Mononuclear cell (primary cell): ENCODE data around the gene SLC25A6. TPM values are rescaled to one million over a fixed set of nuclear protein-coding genes. Genes with fewer than 3 reads are reported as not detected.
A peak's percentile ranks its signal among the peaks of the same experiment; 100 is the strongest.
"Not testable (repeated sequence)": the region's sequence is repeated elsewhere in the genome, so short reads cannot be mapped to it uniquely, and the experiment has no call there.

Experiments used
- H3K27me3 ChIP-seq: 2 replicates; pipeline ENCODE4 v1.6.0; 2011; ENCODE audit warnings: low read length, control low read depth; ENCODE audit not compliant: insufficient read depth
- H3K4me1 ChIP-seq: 2 replicates; pipeline ENCODE4 v1.5.1; 2011; ENCODE audit warnings: mild to moderate bottlenecking, low read length, control low read depth; ENCODE audit not compliant: insufficient read depth
- H3K4me3 ChIP-seq: 2 replicates; pipeline ENCODE4 v1.5.1; 2011; ENCODE audit warnings: mild to moderate bottlenecking, low read length, moderate library complexity
- H3K9me3 ChIP-seq: 2 replicates; pipeline ENCODE4 v1.5.1; 2011; ENCODE audit warnings: low read depth, mild to moderate bottlenecking, control low read depth, low read length
- total RNA-seq: library from RNA; depleted of rRNA; stranded (reverse); fragments of >200 nt; gene quantifications from one replicate; pipeline ENCODE4 v1.2.3, GENCODE V29; 2012

SLC25A6 gene
- total RNA-seq, result 315 TPM

DNA sequence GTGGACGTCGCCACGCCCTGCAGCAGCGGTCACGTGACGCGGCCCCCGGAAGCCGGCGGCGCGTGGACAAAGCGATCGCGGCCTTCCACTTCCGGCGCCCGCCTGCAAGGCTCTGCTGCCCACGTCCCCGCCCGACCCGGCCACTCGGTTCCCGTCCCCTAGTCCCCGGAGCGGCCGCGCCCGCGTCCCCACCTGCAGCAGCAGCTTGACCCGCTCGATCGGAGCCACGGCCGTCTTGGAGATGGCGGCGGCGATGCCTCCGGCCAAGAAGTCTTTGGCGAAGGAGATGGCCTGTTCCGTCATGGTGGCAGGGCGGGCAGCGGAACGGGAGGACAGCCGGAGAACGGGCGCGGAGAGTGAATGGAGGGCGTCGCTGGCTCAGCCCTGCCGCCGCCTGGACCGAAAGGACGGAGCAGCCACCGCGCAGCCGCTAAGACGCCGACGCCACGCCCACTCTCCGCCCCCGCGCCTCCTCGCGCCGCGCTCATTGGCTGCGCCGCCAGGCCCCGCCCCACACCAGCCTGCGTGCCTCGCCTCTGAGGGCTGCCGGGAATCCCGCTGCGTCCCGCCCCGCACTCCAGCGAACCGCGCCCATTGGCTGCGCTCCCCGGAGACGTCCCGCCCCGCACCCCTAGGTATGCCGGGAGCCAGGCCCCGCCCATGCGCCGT, at the start of gene SLC25A6:
Gene SLC25A6, minus strand, starts transcription at position 407 of the 669 bp plus-strand sequence. Its CDS starts 104 bp downstream, at position 303.
- Histone ChIP-seq H3K27me3 (no peaks in the 10 kb centered on the region), H3K4me1 (peaks cover 41% of the 10 kb centered on the region), H3K9me3 (no peaks in the 10 kb centered on the region), H3K4me3 (peak within 1 kb of the TSS; percentile 98)

- H3K9me3 ChIP-seq, result no peaks in the 10 kb centered on the region
- H3K27me3 ChIP-seq, result no peaks in the 10 kb centered on the region
- H3K4me1 ChIP-seq, result no peaks in the 10 kb centered on the region
- H3K4me3 ChIP-seq, result no peak overlapping the region
These were observed 48.6 kb upstream of the SLC25A6 start for GRCh38 chrX:1440506-1440905.

- H3K4me1 ChIP-seq, result no peaks in the 10 kb centered on the region
- no peaks in the 10 kb centered on the region for H3K27me3 ChIP-seq
- H3K9me3 ChIP-seq, result no peaks in the 10 kb centered on the region
These were observed 43.5 kb upstream of the SLC25A6 start for GRCh38 chrX:1435241-1435895.

DNA sequence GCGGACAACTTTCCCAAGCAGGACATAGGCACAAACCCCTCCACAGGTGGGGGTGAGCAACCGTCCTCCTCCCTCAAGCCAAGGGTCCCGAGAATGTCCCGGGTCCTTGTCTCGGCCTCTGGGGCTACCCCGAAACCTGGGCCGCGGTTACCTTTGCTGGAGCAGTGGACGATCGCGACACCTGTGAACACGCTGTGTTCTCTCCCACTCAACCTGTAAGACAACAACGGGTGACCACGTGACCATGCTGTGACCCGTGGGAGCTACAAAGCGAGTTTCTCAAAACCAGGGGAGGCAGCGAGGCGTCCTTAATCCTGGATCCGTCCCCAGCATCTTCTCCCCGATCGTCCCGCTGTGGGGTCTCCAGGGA, 42.9 kb upstream of the SLC25A6 start:
- H3K4me3 ChIP-seq, result no peak overlapping the region
- no peaks in the 10 kb centered on the region for H3K4me1 ChIP-seq
- H3K9me3 ChIP-seq, result no peaks in the 10 kb centered on the region
- no peaks in the 10 kb centered on the region for H3K27me3 ChIP-seq

More at GRCh38 chrX:1435241-1435895, 43.5 kb upstream of the SLC25A6 start:
- H3K4me3 ChIP-seq, result no peak overlapping the region

DNA sequence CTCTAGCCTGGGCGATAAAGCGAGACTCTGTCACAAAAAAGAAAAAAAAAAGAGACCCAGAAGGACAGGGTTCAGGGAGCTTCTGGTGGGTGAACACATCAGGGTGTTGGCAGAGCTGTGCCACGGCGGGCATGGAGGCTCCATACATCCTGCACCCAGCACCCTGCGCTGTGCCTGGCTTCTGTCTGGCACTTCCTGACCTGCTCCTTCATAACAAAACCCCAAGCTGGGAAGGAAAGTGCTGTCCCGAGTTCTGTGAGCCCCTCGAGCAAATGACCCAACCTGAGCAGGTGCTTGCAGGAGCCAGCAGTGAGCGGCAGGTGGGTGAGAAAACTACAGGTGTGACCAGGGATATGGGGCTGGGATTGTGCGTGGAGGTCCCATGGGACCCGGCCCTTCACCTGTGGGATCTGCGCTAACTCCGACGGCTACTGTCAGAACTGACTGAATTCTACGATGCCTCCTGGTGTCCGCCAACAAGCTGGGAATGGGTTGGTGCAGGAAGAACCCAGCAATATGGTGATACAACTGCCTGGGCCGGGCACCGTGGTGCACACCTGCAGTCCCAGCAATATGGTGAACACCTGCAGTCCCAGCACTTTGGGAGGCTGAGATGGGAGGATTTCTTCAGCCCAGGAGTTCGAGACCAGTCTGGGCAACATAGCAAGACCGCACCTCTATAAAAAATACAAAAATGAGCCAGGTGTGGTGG, 41.9 kb upstream of the SLC25A6 start:
- no peaks in the 10 kb centered on the region for H3K4me1 ChIP-seq
- no peaks in the 10 kb centered on the region for H3K27me3 ChIP-seq
- H3K4me3 ChIP-seq, result no peak overlapping the region
- no peaks in the 10 kb centered on the region for H3K9me3 ChIP-seq

GRCh38 chrX:1430451-1430850, 38.5 kb upstream of the SLC25A6 start:
- H3K9me3 ChIP-seq, result no peaks in the 10 kb centered on the region
- H3K4me3 ChIP-seq, result no peak overlapping the region
- H3K4me1 ChIP-seq, result no peaks in the 10 kb centered on the region
- no peaks in the 10 kb centered on the region for H3K27me3 ChIP-seq

DNA sequence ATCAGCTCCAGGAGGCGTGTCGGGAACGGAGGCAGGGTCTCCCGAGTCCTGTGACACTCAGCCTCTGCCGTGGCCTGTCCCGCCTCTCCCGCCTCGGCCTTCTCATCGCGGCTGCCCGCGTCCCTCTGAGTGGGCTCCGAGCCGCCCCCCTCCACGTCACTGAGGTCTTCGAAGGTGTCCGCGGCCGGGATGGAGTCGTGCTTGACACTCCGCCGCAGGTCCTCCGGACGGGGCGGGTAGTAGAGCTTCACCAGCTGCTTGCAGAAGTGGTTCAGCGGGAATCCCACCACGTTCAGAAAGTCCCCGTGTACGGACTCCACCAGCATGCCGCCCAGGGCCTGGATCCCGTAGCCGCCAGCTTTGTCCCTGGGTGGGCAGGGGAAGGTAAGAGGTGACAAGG, 35.8 kb upstream of the SLC25A6 start:
- no peak overlapping the region for H3K4me3 ChIP-seq
- H3K9me3 ChIP-seq, result no peaks in the 10 kb centered on the region
- no peaks in the 10 kb centered on the region for H3K27me3 ChIP-seq
- H3K4me1 ChIP-seq, result no peaks in the 10 kb centered on the region

DNA sequence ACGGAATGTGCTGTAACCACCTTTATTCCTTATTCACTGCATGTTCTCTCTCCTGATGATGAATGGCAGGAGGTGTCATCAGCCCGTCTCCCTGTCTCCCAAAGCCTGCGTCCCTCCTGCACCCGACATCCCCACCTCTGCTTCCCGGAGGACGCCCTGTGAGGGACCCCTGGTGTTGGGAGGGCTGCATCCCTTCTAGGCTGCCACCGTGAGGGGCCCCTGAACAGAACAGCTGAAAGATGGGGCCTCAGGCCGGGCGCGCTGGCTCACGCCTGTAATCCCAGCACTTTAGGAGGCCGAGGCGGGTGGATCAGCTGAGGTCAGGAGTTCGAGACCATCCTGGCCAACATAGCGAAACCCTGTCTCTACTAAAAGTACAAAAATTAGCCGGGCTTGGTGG, 34.4 kb upstream of the SLC25A6 start:
- H3K4me1 ChIP-seq, H3K4me3 ChIP-seq, H3K27me3 ChIP-seq, H3K9me3 ChIP-seq: not testable (repeated sequence)

DNA sequence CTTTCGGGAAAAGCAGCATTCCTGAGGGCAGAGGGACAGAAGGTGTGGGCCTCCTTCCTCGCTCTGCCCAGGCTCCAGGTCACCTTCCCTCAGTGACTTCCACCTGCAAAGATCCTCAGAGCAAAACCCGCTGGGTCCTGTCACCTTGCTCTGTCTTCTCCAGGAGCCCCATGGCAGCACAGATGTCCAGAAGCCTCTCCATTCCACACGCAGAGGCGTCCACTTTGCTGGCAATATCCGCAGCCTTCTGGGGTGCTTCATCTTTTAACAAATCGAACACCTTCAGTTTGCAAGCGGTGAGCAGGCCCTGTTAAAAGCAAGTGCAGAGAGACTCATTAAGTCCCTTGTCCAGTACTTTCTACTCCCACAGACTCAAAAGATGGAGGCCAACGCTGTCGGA, 33.5 kb upstream of the SLC25A6 start:
- no peak overlapping the region for H3K4me3 ChIP-seq
- H3K27me3 ChIP-seq, result no peaks in the 10 kb centered on the region
- no peaks in the 10 kb centered on the region for H3K4me1 ChIP-seq
- no peaks in the 10 kb centered on the region for H3K9me3 ChIP-seq

GRCh38 chrX:1424147-1424851, 32.4 kb upstream of the SLC25A6 start:
- Histone ChIP-seq H3K9me3 (no peaks in the 10 kb centered on the region), H3K4me1 (no peaks in the 10 kb centered on the region), H3K27me3 (no peaks in the 10 kb centered on the region), H3K4me3 (no peak overlapping the region)

GRCh38 chrX:1423215-1423614, 31.3 kb upstream of the SLC25A6 start:
- no peaks in the 10 kb centered on the region for H3K4me1 ChIP-seq
- H3K27me3 ChIP-seq, result no peaks in the 10 kb centered on the region
- H3K4me3 ChIP-seq, result no peak overlapping the region
- no peaks in the 10 kb centered on the region for H3K9me3 ChIP-seq

DNA sequence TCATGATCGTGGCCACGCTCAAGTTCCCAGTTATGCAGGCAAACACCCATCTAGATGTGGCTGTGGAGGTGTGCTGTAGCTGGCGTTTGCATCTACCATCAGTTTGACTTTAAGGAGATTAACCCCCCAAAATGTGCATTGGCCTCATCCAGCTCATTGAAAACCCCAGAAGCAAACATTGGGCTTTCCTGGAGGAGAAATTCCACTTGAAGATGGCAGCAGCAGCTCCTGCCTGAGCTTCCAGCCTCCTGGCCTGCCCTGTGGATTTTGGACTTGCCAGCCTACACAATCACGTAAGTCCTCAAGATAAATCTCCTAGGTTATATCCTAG, 30.2 kb upstream of the SLC25A6 start:
- no peaks in the 10 kb centered on the region for H3K4me1 ChIP-seq
- H3K27me3 ChIP-seq, result no peaks in the 10 kb centered on the region
- no peaks in the 10 kb centered on the region for H3K9me3 ChIP-seq
- no peak overlapping the region for H3K4me3 ChIP-seq

DNA sequence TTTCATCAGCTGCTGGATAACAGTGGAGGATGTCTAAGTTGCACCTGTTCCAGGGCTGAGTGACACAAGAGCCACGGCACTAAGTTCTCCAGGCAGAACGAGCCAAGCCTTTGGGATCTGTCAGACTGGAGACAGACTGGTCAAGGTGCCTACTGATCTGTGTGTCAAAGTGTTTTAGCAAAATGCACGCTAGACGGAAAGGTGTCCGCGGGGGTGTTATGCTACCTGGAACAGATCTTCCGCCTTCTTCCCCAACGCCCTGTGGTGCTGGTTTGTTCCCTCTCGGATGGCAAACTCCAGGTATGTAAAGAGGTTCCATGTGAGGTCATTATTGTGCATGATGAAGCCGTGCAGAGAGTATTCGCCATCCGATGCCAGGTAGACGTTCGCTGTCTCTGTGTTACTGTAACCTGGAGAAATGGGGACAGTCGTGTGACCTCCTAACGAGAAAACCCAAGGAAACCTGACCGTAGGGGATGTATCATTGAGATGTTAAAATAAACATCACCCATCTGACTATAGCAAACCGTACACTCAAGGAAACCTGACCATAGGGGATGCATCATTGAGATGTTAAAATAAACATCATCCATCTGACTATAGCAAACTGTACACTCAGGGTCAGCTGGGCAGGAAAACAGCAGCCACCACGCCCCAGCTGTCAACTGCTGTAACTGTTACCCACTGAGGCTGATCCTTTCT, 29.7 kb upstream of the SLC25A6 start:
- Histone ChIP-seq H3K4me1 (no peaks in the 10 kb centered on the region), H3K4me3 (no peak overlapping the region), H3K9me3 (no peaks in the 10 kb centered on the region), H3K27me3 (no peaks in the 10 kb centered on the region)

DNA sequence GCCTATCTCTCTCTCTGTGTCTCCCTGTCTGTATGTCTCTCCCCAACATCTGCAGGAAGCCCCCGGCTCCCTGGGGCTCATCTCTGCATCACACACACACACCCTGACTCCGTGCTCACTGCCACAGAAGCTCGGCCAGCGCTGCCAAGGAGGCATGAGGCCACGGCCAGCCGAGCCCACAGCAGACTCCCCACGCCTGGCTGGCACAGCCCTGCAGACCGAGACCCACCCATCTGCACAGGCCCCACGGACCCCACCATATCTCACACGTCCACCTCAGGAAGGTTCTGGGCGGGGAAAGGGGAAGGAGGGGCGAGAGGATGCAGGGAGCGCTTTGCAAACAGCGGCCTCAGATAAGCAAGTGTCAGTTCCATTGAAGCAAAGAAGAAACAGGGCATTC, 28.5 kb upstream of the SLC25A6 start:
- Histone ChIP-seq H3K27me3 (no peaks in the 10 kb centered on the region), H3K4me3 (no peak overlapping the region), H3K9me3 (no peaks in the 10 kb centered on the region), H3K4me1 (no peaks in the 10 kb centered on the region)
